Uterine smooth muscle cell (primary cell): Measurements from ENCODE around the gene GUCY2C. TPM values are rescaled to one million over a fixed set of nuclear protein-coding genes. Genes with fewer than 3 reads are reported as not detected.

Source experiments
- total RNA-seq: library from RNA; depleted of rRNA; stranded (reverse); fragments of >200 nt; gene quantifications from 2 replicates; pipeline ENCODE4 v1.2.3, GENCODE V29; 2014

Gene GUCY2C
- total RNA-seq: not detected in 2 replicates

GRCh38 chr12:14696265-14696741 lies at the start of gene GUCY2C:
TSS of gene GUCY2C (minus strand) at chr12:14696599. CDS start at chr12:14696448, 151 bp downstream.

GRCh38 chr12:14567351-14568162 lies 128.8 kb downstream of the GUCY2C start, which contains the start of gene PLBD1:
TSS of gene PLBD1 (minus strand) at chr12:14567883. CDS start at chr12:14567696, 187 bp downstream.

Other genes starting within 250 kb of the GUCY2C start
- gene PLBD1, start 128.7 kb downstream of the GUCY2C start, total RNA-seq: 1.4 and 1.5 TPM in 2 replicates
- gene WBP11, start 106.9 kb upstream of the GUCY2C start, total RNA-seq: 5.2 and 12.4 TPM in 2 replicates
- gene C12orf60, start 107.1 kb upstream of the GUCY2C start, total RNA-seq: 0.50 and 0.66 TPM in 2 replicates
- gene SMCO3, start 117.6 kb upstream of the GUCY2C start, total RNA-seq: 0.11 and 1.4 TPM in 2 replicates
- not detected in 2 replicates for gene ART4, start 146.9 kb upstream of the GUCY2C start, total RNA-seq
- 4.0 and 45.0 TPM in 2 replicates for gene MGP, start 189.3 kb upstream of the GUCY2C start, total RNA-seq
- not detected in 2 replicates for gene ERP27, start 241.9 kb upstream of the GUCY2C start, total RNA-seq